Smooth muscle cell (in vitro differentiated cells): Measurements from ENCODE around the gene DCDC1. TPM values are rescaled to one million over a fixed set of nuclear protein-coding genes. Genes with fewer than 3 reads are reported as not detected.

ENCODE experiments used
- DNase-seq: peaks from one replicate; lab custom pipeline; 2025; ENCODE audit not compliant: unreplicated experiment; lab: John Stamatoyannopoulos, UW
- H2AFZ ChIP-seq: fragments of 200-600 bp; sonication (generic); 2 replicates; pipeline ENCODE4 v1.6.0; 2016; ENCODE audit warnings: antibody characterized with exemption, low read depth, mild to moderate bottlenecking
- H3F3A ChIP-seq: fragments of 200-600 bp; sonication (generic); 2 replicates; pipeline ENCODE4 v1.6.0; 2017; ENCODE audit warnings: antibody characterized with exemption, low read depth
- H3K27ac ChIP-seq: fragments of 200-600 bp; sonication (generic); 2 replicates; pipeline ENCODE4 v1.5.1; 2016; ENCODE audit warnings: low read depth, mild to moderate bottlenecking
- H3K27me3 ChIP-seq: fragments of 200-600 bp; sonication (generic); 2 replicates; pipeline ENCODE4 v1.6.1; 2016; ENCODE audit warnings: low read depth, mild to moderate bottlenecking
- H3K36me3 ChIP-seq: fragments of 200-600 bp; sonication (generic); 2 replicates; pipeline ENCODE4 v1.5.1; 2016; ENCODE audit warnings: low read depth
- H3K4me1 ChIP-seq: fragments of 200-600 bp; sonication (generic); 2 replicates; pipeline ENCODE4 v1.5.1; 2016; ENCODE audit warnings: low read depth
- H3K4me2 ChIP-seq: fragments of 200-600 bp; sonication (generic); 2 replicates; pipeline ENCODE4 v1.6.0; 2016; ENCODE audit warnings: mild to moderate bottlenecking
- H3K4me3 ChIP-seq: fragments of 200-600 bp; sonication (generic); 2 replicates; pipeline ENCODE4 v1.5.1; 2016; ENCODE audit warnings: mild to moderate bottlenecking
- H3K79me2 ChIP-seq: fragments of 200-600 bp; sonication (generic); 2 replicates; pipeline ENCODE4 v1.6.0; 2016; ENCODE audit warnings: low read depth, mild to moderate bottlenecking
- H3K9ac ChIP-seq: fragments of 200-600 bp; sonication (generic); 2 replicates; pipeline ENCODE4 v1.6.0; 2016; ENCODE audit warnings: low read depth
- H3K9me3 ChIP-seq: fragments of 200-600 bp; sonication (generic); replicated peaks from 2 replicates; pipeline ENCODE4 v1.5.1; 2016; ENCODE audit warnings: low read depth
- H4K20me1 ChIP-seq: fragments of 200-600 bp; sonication (generic); 2 replicates; pipeline ENCODE4 v1.6.0; 2016; ENCODE audit warnings: low read depth
- WGBS: methylation state at CpG from one replicate; pipeline ENCODE4 v1.1.7; 2016; ENCODE audit warnings: low lambda C conversion rate; 5-methylcytosine and 5-hydroxymethylcytosine counted together
- polyA plus RNA-seq: library from polyadenylated mRNA; unstranded; fragments of >200 nt; fragmentation: Nextera tagmentation; extraction: Ambion mirVana; gene quantifications from 2 replicates; pipeline ENCODE4 v1.2.1, GENCODE V29; 2016
- total RNA-seq: library from RNA; depleted of rRNA; stranded (reverse); fragments of >200 nt; gene quantifications from 2 replicates; pipeline ENCODE4 v1.2.3, GENCODE V29; 2014
- TF ChIP-seq, protein P1 (sequence below): fragments of 200-600 bp; sonication (generic); IDR thresholded peaks from 2 replicates; pipeline ENCODE4 v1.5.1; 2017; ENCODE audit warnings: borderline replicate concordance, mild to moderate bottlenecking, antibody characterized with exemption; ENCODE audit not compliant: insufficient read depth, poor library complexity, severe bottlenecking

Gene DCDC1
- total and polyA plus RNA-seq, 2 experiments from 2014 or later, result 0.39 to 0.45 TPM

DNA sequence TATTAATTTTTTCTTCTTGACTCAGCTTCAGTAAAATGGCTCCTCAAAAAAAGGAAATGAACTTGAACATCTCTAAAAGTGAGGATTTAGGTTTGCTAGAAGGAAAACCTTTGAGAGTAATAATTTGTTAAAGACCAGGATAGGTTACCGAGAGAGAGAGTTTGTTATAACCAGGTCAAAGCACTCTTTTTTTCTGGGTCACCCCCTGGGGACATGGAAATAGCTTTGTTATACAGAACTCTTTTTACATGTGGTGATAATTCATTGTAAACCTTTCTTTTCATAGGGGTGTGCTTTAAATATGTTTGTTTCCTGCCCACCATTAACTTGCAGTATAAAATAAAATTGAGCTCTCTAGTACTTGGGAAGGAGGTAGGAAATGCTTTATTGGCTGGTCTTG lies 47.8 kb upstream of the DCDC1 start:
- Histone ChIP-seq H3K79me2 (no peaks in the 10 kb centered on the region), H4K20me1 (no peaks in the 10 kb centered on the region), H3K27ac (no peak overlapping the region), H3K4me1 (peaks cover 60% of the 10 kb centered on the region), H3K9ac (no peak overlapping the region), H3K36me3 (no peaks in the 10 kb centered on the region), H2AFZ (no peak overlapping the region), H3K27me3 (no peaks in the 10 kb centered on the region), H3K4me3 (no peak overlapping the region), H3K4me2 (no peak overlapping the region), H3K9me3 (no peaks in the 10 kb centered on the region), H3F3A (no peaks in the 10 kb centered on the region)
- DNase-seq, result no peak
- TF ChIP-seq, protein P1, sequence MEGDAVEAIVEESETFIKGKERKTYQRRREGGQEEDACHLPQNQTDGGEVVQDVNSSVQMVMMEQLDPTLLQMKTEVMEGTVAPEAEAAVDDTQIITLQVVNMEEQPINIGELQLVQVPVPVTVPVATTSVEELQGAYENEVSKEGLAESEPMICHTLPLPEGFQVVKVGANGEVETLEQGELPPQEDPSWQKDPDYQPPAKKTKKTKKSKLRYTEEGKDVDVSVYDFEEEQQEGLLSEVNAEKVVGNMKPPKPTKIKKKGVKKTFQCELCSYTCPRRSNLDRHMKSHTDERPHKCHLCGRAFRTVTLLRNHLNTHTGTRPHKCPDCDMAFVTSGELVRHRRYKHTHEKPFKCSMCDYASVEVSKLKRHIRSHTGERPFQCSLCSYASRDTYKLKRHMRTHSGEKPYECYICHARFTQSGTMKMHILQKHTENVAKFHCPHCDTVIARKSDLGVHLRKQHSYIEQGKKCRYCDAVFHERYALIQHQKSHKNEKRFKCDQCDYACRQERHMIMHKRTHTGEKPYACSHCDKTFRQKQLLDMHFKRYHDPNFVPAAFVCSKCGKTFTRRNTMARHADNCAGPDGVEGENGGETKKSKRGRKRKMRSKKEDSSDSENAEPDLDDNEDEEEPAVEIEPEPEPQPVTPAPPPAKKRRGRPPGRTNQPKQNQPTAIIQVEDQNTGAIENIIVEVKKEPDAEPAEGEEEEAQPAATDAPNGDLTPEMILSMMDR, result no peak
- 80% methylated on average over 1 of the region's 1 CpG for WGBS

DNA sequence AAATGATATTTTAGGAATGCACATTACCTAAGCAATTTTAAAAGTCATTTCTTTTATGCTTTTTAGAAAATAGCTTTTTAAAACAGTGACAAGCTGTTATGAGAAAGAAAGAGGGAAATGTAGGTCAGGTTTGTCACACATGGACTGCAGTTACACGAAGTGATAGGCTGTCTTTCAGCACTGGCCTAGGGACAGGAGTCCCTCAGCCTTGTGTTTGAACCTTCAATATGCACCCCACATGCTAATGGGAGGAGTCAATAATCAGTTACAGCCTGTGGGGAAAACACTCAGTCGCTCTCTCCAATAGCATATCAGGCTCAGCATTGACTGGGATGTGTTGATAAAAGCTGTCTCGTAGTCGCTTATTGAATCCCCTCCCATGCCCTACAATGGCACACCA lies 45.9 kb upstream of the DCDC1 start:
- no peak for DNase-seq
- Histone ChIP-seq H4K20me1 (no peaks in the 10 kb centered on the region), H3K36me3 (no peaks in the 10 kb centered on the region), H3K9me3 (no peaks in the 10 kb centered on the region), H3K4me3 (no peak overlapping the region), H3K9ac (no peak overlapping the region), H3K27ac (no peak overlapping the region), H3K4me2 (no peak overlapping the region), H3K4me1 (peaks cover 45% of the 10 kb centered on the region), H2AFZ (no peak overlapping the region), H3K79me2 (no peaks in the 10 kb centered on the region), H3K27me3 (no peaks in the 10 kb centered on the region), H3F3A (no peaks in the 10 kb centered on the region)
- 85% methylated on average over 4 of the region's 4 CpGs for WGBS
- TF ChIP-seq, protein P1, result no peak

DNA sequence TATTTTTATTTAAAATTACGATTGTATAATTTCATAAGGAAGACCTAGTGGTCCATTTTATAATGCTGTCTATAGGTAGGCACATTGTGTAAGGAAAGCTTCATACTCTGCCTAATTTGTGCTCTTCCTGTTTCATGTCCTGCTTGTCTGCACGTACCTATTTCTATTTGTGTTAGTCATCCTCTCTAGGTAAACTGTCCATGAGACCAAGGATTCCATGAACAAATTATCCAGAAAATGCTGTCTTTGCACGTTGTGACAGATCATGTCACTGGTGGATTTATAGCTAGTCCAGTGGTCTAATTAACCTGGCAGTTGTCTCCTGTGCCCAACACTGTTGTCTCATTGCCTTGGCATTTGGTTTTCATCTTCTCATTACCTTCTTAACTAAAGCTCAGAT lies 44.8 kb upstream of the DCDC1 start:
- H3K4me1 ChIP-seq, result peaks cover 34% of the 10 kb centered on the region
- no peaks in the 10 kb centered on the region for H3F3A ChIP-seq
- no peak overlapping the region for H2AFZ ChIP-seq
- no peaks in the 10 kb centered on the region for H4K20me1 ChIP-seq
- no peak overlapping the region for H3K27ac ChIP-seq
- H3K36me3 ChIP-seq, result no peaks in the 10 kb centered on the region
- no peaks in the 10 kb centered on the region for H3K27me3 ChIP-seq
- no peak for DNase-seq
- WGBS, result 78% methylated on average over 3 of the region's 3 CpGs
- no peaks in the 10 kb centered on the region for H3K9me3 ChIP-seq
- H3K4me2 ChIP-seq, result no peak overlapping the region
- TF ChIP-seq, protein P1, result no peak
- no peak overlapping the region for H3K9ac ChIP-seq
- no peaks in the 10 kb centered on the region for H3K79me2 ChIP-seq
- no peak overlapping the region for H3K4me3 ChIP-seq

DNA sequence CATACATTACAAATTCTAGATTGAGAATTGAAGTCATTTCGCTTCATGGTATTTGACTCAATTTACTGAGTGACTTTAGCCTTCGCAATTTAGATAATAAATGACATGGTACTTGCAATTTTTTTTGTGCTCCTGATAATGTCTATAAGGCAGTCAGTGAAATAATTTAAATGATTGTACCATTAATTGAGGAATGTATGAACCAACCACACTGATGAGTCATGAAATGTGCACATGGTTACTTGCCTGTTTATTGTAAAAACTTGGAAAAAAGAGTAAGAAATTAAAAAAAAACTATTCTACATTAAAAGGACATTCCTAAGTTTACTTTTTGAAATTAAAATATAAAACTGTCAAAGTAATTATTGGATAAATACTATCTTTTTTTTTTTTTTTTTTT lies 43.4 kb upstream of the DCDC1 start:
- Histone ChIP-seq H2AFZ (no peak overlapping the region), H3K27me3 (no peaks in the 10 kb centered on the region), H3K27ac (peak overlapping the region; percentile 57), H3K36me3 (no peaks in the 10 kb centered on the region), H3K9ac (no peak overlapping the region), H3K4me1 (peaks cover 20% of the 10 kb centered on the region), H4K20me1 (no peaks in the 10 kb centered on the region), H3F3A (no peaks in the 10 kb centered on the region), H3K9me3 (no peaks in the 10 kb centered on the region), H3K4me3 (no peak overlapping the region), H3K4me2 (no peak overlapping the region), H3K79me2 (no peaks in the 10 kb centered on the region)
- no peak for DNase-seq
- TF ChIP-seq, protein P1, result no peak
- 96% methylated on average over 2 of the region's 2 CpGs for WGBS
